HepG2 (cell line): ENCODE results near the gene SLC25A19. TPM values are rescaled to one million over a fixed set of nuclear protein-coding genes. Genes with fewer than 3 reads are reported as not detected.

Experiments
- AGO1 ChIP-seq: fragments of 200-400 bp; formaldehyde crosslinking; IDR thresholded peaks from 2 replicates; pipeline ENCODE4 v1.6.1; 2017; ENCODE audit warnings: mild to moderate bottlenecking, low read depth, low read length, moderate library complexity; ENCODE audit not compliant: poor library complexity, severe bottlenecking
- AGO2 ChIP-seq: fragments of 200-400 bp; formaldehyde crosslinking; optimal IDR thresholded peaks from 2 replicates; pipeline ENCODE3; 2017; ENCODE audit warnings: mild to moderate bottlenecking, low read depth, low read length, moderate library complexity
- AHR ChIP-seq: IDR thresholded peaks from 2 replicates; pipeline ENCODE4 v1.6.1; 2018; ENCODE audit warnings: missing genetic modification reagents, missing compliant biosample characterization
- FOXK1 ChIP-seq: sonication (generic); formaldehyde crosslinking; IDR thresholded peaks from 2 replicates; pipeline ENCODE4 v1.4.0; 2020; ENCODE audit warnings: low read depth, missing genetic modification reagents, borderline replicate concordance
- GLI4 ChIP-seq: sonication (generic); formaldehyde crosslinking; IDR thresholded peaks from 2 replicates; pipeline ENCODE4 v1.5.1; 2020; ENCODE audit warnings: missing genetic modification reagents, mild to moderate bottlenecking, moderate library complexity, borderline replicate concordance
- HDAC6 ChIP-seq: fragments of 200-600 bp; sonication (generic); IDR thresholded peaks from 2 replicates; pipeline ENCODE4 v1.7.0; 2017; ENCODE audit warnings: mild to moderate bottlenecking, antibody characterized with exemption, low read length, low read depth
- HHEX ChIP-seq: IDR thresholded peaks from 2 replicates; pipeline ENCODE4 v1.6.1; 2016; ENCODE audit warnings: control low read depth
- HMG20B ChIP-seq: conservative IDR thresholded peaks from 2 replicates; pipeline ENCODE4 v1.6.1; 2016; ENCODE audit warnings: missing genetic modification reagents, missing compliant biosample characterization
- IRF9 ChIP-seq: sonication (generic); formaldehyde crosslinking; IDR thresholded peaks from 2 replicates; pipeline ENCODE4 v1.8.0; 2022; ENCODE audit warnings: missing genetic modification reagents, mild to moderate bottlenecking, borderline replicate concordance
- ISL2 ChIP-seq: sonication (generic); formaldehyde crosslinking; IDR thresholded peaks from 2 replicates; pipeline ENCODE4 v1.5.0; 2020; ENCODE audit warnings: missing genetic modification reagents
- KDM5B ChIP-seq: sonication (generic); formaldehyde crosslinking; IDR thresholded peaks from 2 replicates; pipeline ENCODE4 v1.4.0; 2020; ENCODE audit warnings: missing genetic modification reagents, mild to moderate bottlenecking, borderline replicate concordance
- KLF13 ChIP-seq: sonication (generic); formaldehyde crosslinking; IDR thresholded peaks from 2 replicates; pipeline ENCODE4 v1.4.0; 2020; ENCODE audit warnings: mild to moderate bottlenecking, missing genetic modification reagents
- MBD4 ChIP-seq: IDR thresholded peaks from 2 replicates; pipeline ENCODE4 v1.6.1; 2012; ENCODE audit warnings: low read length, inconsistent platforms, borderline replicate concordance
- MIER3 ChIP-seq: IDR thresholded peaks from 2 replicates; pipeline ENCODE4 v1.6.1; 2016; ENCODE audit warnings: missing compliant biosample characterization, borderline replicate concordance
- NFE2L2 ChIP-seq: fragments of 150-350 bp; IDR thresholded peaks from 2 replicates; pipeline ENCODE4 v1.6.1; 2014; ENCODE audit warnings: low read length
- NFKB2 ChIP-seq: sonication (generic); formaldehyde crosslinking; IDR thresholded peaks from 2 replicates; pipeline ENCODE4 v1.4.0; 2020; ENCODE audit warnings: missing genetic modification reagents, borderline replicate concordance
- NFYB ChIP-seq: sonication (generic); formaldehyde crosslinking; IDR thresholded peaks from 2 replicates; pipeline ENCODE4 v1.4.0; 2020; ENCODE audit warnings: missing genetic modification reagents
- RFX3 ChIP-seq: IDR thresholded peaks from 2 replicates; pipeline ENCODE4 v1.6.1; 2016; ENCODE audit warnings: missing biosample characterization, missing genetic modification reagents
- SKI ChIP-seq: fragments of 450-650 bp; IDR thresholded peaks from one replicate; pipeline ENCODE4 v1.6.1; 2018; ENCODE audit warnings: mild to moderate bottlenecking; ENCODE audit not compliant: partially characterized antibody
- SP5 ChIP-seq: IDR thresholded peaks from 2 replicates; pipeline ENCODE4 v1.6.1; 2016; ENCODE audit warnings: low read depth, borderline replicate concordance
- ZFY ChIP-seq: sonication (generic); formaldehyde crosslinking; IDR thresholded peaks from 2 replicates; pipeline ENCODE4 v1.4.0; 2020; ENCODE audit warnings: missing genetic modification reagents
- ZNF414 ChIP-seq: sonication (generic); formaldehyde crosslinking; IDR thresholded peaks from 2 replicates; pipeline ENCODE4 v1.5.0; 2020; ENCODE audit warnings: missing genetic modification reagents
- ZNF574 ChIP-seq: sonication (generic); formaldehyde crosslinking; IDR thresholded peaks from 2 replicates; pipeline ENCODE4 v1.4.0; 2020; ENCODE audit warnings: missing genetic modification reagents
- ZNF740 ChIP-seq: sonication (generic); formaldehyde crosslinking; IDR thresholded peaks from 2 replicates; pipeline ENCODE4 v1.4.0; 2020; ENCODE audit warnings: missing genetic modification reagents
- ZNF747 ChIP-seq: sonication (generic); formaldehyde crosslinking; IDR thresholded peaks from 2 replicates; pipeline ENCODE4 v1.8.1; 2023; ENCODE audit warnings: missing genetic modification reagents, mild to moderate bottlenecking, borderline replicate concordance
- ZNF761 ChIP-seq: sonication (generic); formaldehyde crosslinking; conservative IDR thresholded peaks from 2 replicates; pipeline ENCODE4 v1.4.0; 2020; ENCODE audit warnings: mild to moderate bottlenecking, missing genetic modification reagents
- polyA plus RNA-seq, 8 experiments: library from polyadenylated mRNA; depleted of rRNA in 3 of 8; stranded (reverse) in 7 of 8; unstranded in 1 of 8; fragments of >200 nt; fragmentation: Illumina TruSeq in 4 of 8; extraction: Trizol in 4 of 8; gene quantifications; 2 replicates each; pipeline versions ENCODE4 v1.2.1 to v1.2.3, GENCODE V29; 2011 to 2016; ENCODE audit warnings: low read depth in 4 of 8, missing spikeins in 1 of 8, mixed read lengths in 1 of 8; ENCODE audit not compliant: insufficient read depth in 1 of 8
- total RNA-seq, 5 experiments: library from RNA; depleted of rRNA; stranded (reverse); fragments of >200 nt; fragmentation: Illumina TruSeq; extraction: Trizol; gene quantifications; 2 replicates each; pipeline ENCODE4 v1.2.3, GENCODE V29; 2016; ENCODE audit warnings: low read depth in 1 of 5

The SLC25A19 gene
- total and polyA plus RNA-seq, 2 of the 13 experiments (the other 11 are each of a cell fraction or from before 2014, with no cell fraction given), result 24.4 to 41.4 TPM

GRCh38 chr17:75270218-75270965 lies 18.8 kb downstream of the SLC25A19 start (continued):
- no peak for TF ChIP-seq GLI4
- TF ChIP-seq HHEX, result no peak
- TF ChIP-seq KDM5B (CRISPR knock-in tag), result peak; percentile 70; the same call in 1 of the 2 replicates
- TF ChIP-seq ZFY, result peak; percentile 47
- peak; percentile 80; the same call in 1 of the 2 replicates for TF ChIP-seq NFKB2
- TF ChIP-seq MIER3 (CRISPR knock-in tag), result peak; percentile 29; the same call in 1 of the 2 replicates
- peak; percentile 57 for TF ChIP-seq AGO2
- peak; percentile 55; the same call in 1 of the 2 replicates for TF ChIP-seq FOXK1 (CRISPR knock-in tag)
- TF ChIP-seq HMG20B, result 0 out of 2 replicates have a peak, but pooled peaks have one; percentile 15
- peak; percentile 27 for TF ChIP-seq AGO1
- TF ChIP-seq ZNF747, result peak; percentile 82
- peak; percentile 30; the same call in 1 of the 2 replicates for TF ChIP-seq NFYB
- no peak; the same call in 1 of the 2 replicates for TF ChIP-seq IRF9 (CRISPR knock-in tag)
- no peak for TF ChIP-seq ZNF740 (CRISPR knock-in tag)
- TF ChIP-seq ZNF574 (CRISPR knock-in tag), result peak; percentile 82
- peak; percentile 30 for TF ChIP-seq ISL2 (CRISPR knock-in tag)
- TF ChIP-seq NFE2L2, result no peak
- 0 out of 2 replicates have a peak, but pooled peaks have one; percentile 14 for TF ChIP-seq RFX3
- TF ChIP-seq ZNF761 (CRISPR knock-in tag), result peak; percentile 88; the same call in 1 of the 2 replicates
- no peak for TF ChIP-seq SP5 (CRISPR knock-in tag)
- peak; percentile 19; the same call in 1 of the 2 replicates for TF ChIP-seq KLF13 (CRISPR knock-in tag)
- 0 out of 2 replicates have a peak, but pooled peaks have one; percentile 23 for TF ChIP-seq AHR (CRISPR knock-in tag)
- TF ChIP-seq ZNF414, result peak; percentile 73; the same call in 1 of the 2 replicates
- TF ChIP-seq MBD4, result no peak
- TF ChIP-seq HDAC6, result no peak
- peak; percentile 76 for TF ChIP-seq SKI
